GM18873 (cell line): ENCODE measurements around the gene FGF4.
"Not testable (repeated sequence)": the region's sequence is repeated elsewhere in the genome, so short reads cannot be mapped to it uniquely, and the experiment has no call there.

Experiments
- ATAC-seq: cut with Tn5 transposase; IDR thresholded peaks from one replicate; pipeline ENCODE4 v1.9.1; 2021; ENCODE audit warnings: mild to moderate bottlenecking, moderate library complexity, moderate number of reproducible peaks; ENCODE audit not compliant: unreplicated experiment, low FRiP score

The FGF4 gene

GRCh38 chr11:69774354-69775162, 583 bp downstream of the FGF4 start:
- ATAC-seq = no peak

GRCh38 chr11:69773626-69774353, 1.4 kb downstream of the FGF4 start:
- no peak for ATAC-seq

- ATAC-seq = no peak
These were observed 3.7 kb downstream of the FGF4 start for GRCh38 chr11:69771466-69771865.

GRCh38 chr11:69770540-69770939, 4.6 kb downstream of the FGF4 start:
- no peak for ATAC-seq

- no peak for ATAC-seq
These were observed 9.6 kb downstream of the FGF4 start for GRCh38 chr11:69765498-69765995.

- ATAC-seq = not testable (repeated sequence)
These were observed 10.2 kb downstream of the FGF4 start for GRCh38 chr11:69764918-69765317.

GRCh38 chr11:69760319-69760718, 14.8 kb downstream of the FGF4 start:
- no peak for ATAC-seq

- no peak for ATAC-seq
These were observed 22.3 kb downstream of the FGF4 start for GRCh38 chr11:69752890-69753289.

GRCh38 chr11:69750875-69751597, 24.1 kb downstream of the FGF4 start:
- no peak for ATAC-seq

- ATAC-seq = no peak
These were observed 24.9 kb downstream of the FGF4 start for GRCh38 chr11:69750108-69750850.

- ATAC-seq = no peak
These were observed 26.5 kb downstream of the FGF4 start for GRCh38 chr11:69748637-69749036.

- ATAC-seq = no peak
These were observed 28.1 kb downstream of the FGF4 start for GRCh38 chr11:69746752-69747742.

- ATAC-seq = no peak
These were observed 29.0 kb downstream of the FGF4 start for GRCh38 chr11:69746140-69746539.

- no peak for ATAC-seq
These were observed 29.9 kb downstream of the FGF4 start for GRCh38 chr11:69745201-69745600.

GRCh38 chr11:69744435-69744834, 30.7 kb downstream of the FGF4 start:
- ATAC-seq = no peak

GRCh38 chr11:69734841-69735240, 40.3 kb downstream of the FGF4 start:
- ATAC-seq = no peak

- no peak for ATAC-seq
These were observed 40.8 kb downstream of the FGF4 start for GRCh38 chr11:69734367-69734766.

GRCh38 chr11:69732910-69733309, 42.2 kb downstream of the FGF4 start:
- no peak for ATAC-seq

- ATAC-seq = no peak
These were observed 44.0 kb downstream of the FGF4 start for GRCh38 chr11:69731110-69731509.
